Measurements from ENCODE around the gene MAP3K14.

DNA sequence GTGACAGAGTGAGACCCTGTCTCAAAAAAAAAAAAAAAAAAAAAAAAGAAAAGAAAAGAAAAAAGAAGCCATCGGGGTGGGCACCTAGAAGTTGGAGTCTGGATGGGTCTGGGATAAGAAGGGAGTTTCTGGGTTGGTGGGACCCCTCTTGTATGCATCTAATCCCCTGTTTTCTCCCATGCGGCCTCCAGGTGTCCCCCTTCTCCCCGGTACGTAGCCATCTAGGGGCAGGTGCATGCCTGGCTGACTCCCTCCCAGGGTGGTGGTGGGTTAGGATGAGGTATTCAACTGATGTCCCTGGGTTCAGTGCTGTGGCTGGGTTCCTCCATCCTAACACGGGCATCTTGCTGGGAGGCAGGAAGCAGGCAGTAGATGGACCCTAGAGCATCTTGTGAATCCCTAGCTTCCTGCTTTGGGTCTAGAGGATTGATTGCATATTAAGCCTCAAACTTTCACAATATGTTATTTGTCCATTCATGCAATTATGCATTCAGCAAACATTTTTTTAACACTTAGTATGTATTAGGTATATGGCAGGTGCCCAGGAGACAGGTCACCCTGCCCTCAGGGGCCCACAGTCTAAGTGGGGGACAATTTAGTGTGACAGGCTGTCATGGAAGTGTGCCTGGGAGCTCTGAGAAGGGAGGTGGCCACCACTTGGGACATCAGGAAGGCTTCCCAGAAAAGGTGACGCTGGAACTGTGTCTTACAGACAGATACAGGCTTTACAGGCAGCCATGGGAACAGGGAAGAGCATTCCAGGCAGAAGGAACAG is 82.0 kb downstream of the MAP3K14 start:
- TF ChIP-seq, protein P1, sequence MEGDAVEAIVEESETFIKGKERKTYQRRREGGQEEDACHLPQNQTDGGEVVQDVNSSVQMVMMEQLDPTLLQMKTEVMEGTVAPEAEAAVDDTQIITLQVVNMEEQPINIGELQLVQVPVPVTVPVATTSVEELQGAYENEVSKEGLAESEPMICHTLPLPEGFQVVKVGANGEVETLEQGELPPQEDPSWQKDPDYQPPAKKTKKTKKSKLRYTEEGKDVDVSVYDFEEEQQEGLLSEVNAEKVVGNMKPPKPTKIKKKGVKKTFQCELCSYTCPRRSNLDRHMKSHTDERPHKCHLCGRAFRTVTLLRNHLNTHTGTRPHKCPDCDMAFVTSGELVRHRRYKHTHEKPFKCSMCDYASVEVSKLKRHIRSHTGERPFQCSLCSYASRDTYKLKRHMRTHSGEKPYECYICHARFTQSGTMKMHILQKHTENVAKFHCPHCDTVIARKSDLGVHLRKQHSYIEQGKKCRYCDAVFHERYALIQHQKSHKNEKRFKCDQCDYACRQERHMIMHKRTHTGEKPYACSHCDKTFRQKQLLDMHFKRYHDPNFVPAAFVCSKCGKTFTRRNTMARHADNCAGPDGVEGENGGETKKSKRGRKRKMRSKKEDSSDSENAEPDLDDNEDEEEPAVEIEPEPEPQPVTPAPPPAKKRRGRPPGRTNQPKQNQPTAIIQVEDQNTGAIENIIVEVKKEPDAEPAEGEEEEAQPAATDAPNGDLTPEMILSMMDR (IDR thresholded peaks at IDR 0.05), result peak in 5 of 12 donors; percentile 14 to 32 (median 16)
- no peak for TF ChIP-seq POLR2A (IDR thresholded peaks at IDR 0.05)
